GM20000 (cell line): Measurements from ENCODE around the gene METAP1D.

Source experiments
- DNase-seq: peaks from one replicate; pipeline ENCODE4 v3.0.0; 2012; ENCODE audit warnings: low spot score
- CTCF ChIP-seq: IDR thresholded peaks from 2 replicates; pipeline ENCODE4 v1.5.1; 2012; ENCODE audit warnings: mild to moderate bottlenecking, control low read depth; ENCODE audit errors: extremely low read depth, missing control alignments

The METAP1D gene

GRCh38 chr2:172048508-172049503, 49.1 kb downstream of the METAP1D start:
- DNase-seq: no peak
- TF ChIP-seq CTCF: no peak

- TF ChIP-seq CTCF: no peak
- DNase-seq: no peak
Observed at GRCh38 chr2:172049567-172050120, 49.9 kb downstream of the METAP1D start.

GRCh38 chr2:172050479-172051125, 50.8 kb downstream of the METAP1D start:
- no peak for DNase-seq
- no peak for TF ChIP-seq CTCF

- TF ChIP-seq CTCF: no peak
- peak; percentile 26 for DNase-seq
Observed at GRCh38 chr2:172052000-172052983, 52.5 kb downstream of the METAP1D start.

- DNase-seq: no peak
- no peak for TF ChIP-seq CTCF
Observed at GRCh38 chr2:172053486-172053885, 53.7 kb downstream of the METAP1D start.

- DNase-seq: no peak
- TF ChIP-seq CTCF: no peak
Observed at GRCh38 chr2:172056293-172056692, 56.5 kb downstream of the METAP1D start.
